Central memory CD4-positive, alpha-beta T cell (primary cell): ENCODE data around the gene RANBP3L.
A peak's percentile ranks its signal among the peaks of the same experiment; 100 is the strongest.

Experiments
- DNase-seq: peaks from one replicate; pipeline ENCODE4 v3.0.0; 2022

RANBP3L gene

DNA sequence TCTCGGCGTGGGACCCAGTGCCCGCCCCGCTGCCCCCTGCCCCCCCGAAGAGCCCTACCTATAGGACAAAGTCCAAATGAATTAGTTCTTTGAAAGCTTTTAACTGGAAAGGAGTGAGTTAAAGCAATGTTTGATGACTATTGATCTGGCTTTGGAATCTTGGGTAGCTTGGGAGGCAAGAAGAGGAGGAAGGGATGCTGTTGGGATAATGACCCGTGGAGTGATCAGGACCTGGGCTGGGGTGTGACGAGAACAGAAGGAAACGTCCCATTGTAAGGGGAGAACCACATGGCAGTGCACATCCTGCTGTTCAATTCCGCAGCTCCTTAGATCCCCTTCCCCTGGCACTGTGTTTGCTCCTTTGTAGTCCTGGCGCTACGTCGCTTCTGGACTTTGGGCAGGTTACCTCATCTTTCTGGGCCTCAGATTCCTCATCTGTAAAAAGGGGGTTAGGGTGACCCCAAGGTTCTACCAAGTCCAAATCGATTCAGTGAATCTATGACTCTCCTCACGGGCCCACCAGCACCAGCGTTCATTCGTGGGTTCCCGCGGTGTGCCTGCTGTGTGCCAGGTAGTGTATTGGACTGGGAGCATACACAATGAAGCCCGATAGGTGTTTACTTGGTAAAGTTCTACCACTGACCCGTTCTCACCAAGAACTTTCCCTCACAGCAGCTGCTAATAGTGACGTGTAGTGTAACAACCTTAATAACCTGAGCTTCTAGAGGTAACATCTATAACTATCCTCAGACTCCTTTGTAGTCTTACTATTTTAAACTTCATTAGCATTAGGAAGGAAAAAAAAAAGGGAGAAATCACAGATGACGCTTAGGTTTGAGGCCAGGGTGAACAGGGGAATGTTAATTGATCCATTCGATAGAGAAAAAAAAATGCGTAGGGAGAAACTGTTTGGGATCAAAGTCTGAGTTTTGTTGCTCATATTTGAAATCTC, 58.9 kb downstream of the RANBP3L start:
- no peak for DNase-seq

DNA sequence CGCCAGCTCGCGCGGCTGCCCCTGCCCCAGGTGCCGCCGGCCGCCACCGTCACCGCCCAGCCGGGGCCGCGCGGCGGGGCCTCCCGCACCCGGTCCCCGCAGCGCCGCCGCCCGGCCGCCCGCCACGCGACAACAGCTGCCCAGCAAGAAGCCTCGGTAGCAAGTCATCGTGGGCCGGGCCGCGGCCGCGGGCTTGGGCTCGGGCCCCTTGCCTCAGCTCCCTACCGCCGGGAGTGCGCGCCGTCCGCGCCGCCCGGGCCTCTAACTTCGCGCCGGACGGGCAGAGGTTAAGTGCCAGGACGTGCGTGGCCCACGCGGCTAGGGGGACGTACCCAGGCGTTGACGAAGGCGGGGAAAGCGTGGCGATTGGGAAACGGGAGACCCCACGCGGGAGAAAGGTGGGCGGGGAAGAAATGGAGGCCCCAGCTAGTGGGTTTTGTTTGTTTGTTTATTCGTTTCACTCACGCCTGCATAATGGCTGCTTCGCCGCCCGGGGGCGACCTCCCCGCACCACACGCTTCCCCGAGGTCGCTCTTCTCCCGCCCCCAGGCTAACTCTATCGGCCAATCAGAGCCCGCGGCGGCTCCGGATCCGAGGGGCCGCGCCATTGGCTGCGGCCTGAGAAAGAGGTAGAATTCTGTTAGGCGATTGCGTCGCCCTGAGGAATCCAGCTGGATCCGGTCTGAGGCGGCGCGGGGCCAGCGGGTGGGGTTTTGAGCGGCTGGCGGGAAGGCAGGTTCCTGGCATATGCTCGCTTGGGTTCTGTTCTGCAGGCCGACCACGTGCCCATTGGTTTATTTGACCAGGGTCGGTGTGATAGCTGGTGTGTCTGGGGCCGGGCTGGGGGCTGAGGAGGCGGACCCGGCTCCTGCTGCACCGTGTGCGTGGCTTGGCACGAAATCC, 59.8 kb downstream of the RANBP3L start, which contains the start of gene NADK2:
NADK2 (minus strand) TSS at position 295 of the 903 bp plus-strand sequence; CDS start at position 168, 127 bp downstream.
- peak; percentile 96 for DNase-seq

- no peak for DNase-seq
These were observed 60.7 kb downstream of the RANBP3L start for GRCh38 chr5:36240779-36241630.

DNA sequence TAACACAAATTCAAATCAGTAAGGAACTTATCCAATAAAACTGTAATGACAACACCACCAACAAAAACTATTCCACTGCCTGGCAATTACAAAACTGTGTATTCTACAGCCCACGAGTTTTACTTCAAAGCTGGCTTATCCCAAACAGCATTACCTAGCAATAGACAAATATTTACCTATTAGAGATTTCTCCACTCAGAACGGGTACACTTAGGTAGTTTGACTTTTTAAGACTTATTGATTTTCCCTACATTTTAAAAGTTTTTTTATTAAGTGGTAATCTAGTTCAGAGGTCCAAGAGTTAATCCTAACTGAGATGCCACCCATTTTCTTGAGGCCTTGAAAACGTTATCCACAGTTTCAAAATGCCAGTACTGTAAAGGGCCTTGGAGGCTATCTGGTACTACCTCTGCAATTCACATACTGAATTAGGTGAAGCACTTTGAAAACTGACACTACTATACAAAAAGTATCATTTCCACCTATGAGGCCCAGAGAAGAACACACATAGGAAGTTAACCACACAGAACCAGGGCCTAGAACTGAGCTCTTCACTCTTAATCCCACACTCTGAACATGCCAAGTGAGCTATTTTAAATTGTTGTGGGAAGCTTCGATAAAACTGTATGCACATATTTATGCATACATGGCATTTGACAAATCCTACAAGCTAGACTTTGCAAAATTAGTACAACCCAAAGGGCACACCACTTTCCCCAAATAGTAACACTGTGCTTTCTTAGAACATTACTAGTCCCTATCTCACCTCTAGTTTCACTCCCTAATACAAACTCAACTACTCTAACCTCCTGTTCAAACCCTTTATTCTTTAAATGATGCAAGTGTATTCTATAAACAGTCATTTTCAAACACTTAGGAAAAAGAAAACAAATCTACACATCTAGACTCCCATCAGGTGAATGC, 62.1 kb downstream of the RANBP3L start:
- DNase-seq = no peak

GRCh38 chr5:36238502-36239295, 63.0 kb downstream of the RANBP3L start:
- DNase-seq = no peak

DNA sequence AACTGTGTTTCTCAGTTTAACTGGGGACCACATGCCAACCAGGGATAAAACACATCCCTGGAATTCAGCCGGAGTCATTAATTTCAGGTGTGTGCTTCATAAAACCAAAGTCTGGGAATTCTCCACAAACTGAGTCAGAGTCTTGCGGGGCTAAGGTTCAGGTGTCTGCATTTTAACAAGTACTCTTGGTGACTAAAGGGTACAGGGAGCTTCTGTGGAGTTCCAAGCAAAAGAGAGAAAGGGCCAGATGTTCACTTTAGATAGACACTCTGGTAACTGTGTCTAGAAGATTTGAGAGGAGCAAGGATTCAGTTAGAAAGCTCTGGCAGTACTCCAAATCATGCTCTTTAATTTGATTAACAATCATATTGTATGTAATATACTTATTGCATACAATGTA, 64.0 kb downstream of the RANBP3L start:
- no peak for DNase-seq

DNA sequence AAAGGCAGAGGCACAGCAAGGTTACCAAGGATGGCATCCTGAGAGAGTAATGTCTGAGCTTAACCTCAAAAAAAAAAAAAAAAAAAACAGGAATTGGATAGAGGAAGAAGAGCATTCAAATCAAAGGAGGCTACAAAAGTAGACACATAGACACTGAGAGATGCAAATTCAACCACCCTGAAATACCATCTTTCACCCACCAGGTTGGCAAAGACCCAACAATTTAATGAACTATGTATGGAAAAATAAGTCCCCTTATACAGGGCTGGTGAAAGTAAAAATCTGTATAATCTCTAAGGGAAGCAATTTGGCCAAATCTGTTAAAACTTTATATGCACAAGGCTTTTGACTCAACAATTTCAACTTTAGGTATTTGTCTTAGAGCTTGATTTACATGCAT, 64.9 kb downstream of the RANBP3L start:
- no peak for DNase-seq

- DNase-seq = no peak
These were observed 69.2 kb downstream of the RANBP3L start for GRCh38 chr5:36232533-36232932.

GRCh38 chr5:36230151-36230790, 71.4 kb downstream of the RANBP3L start:
- no peak for DNase-seq

DNA sequence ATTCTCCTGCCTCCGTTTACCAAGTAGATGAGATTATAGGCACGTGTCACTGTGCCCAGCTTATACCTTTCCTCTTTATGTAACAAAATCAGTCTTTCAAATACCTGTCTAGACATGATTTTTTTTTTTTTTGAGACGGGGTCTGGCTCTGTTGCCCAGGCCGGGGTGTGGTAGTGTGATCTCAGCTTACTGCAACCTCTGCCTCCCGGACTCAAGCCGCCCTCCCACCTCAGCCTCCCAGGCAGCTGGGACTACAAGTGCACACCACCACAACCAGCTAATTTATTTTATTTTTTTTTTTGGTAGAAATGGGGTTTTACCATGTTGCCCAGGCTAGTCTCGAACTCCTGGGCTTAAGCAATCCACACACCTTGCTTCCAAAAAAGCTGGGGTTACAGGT, 73.2 kb downstream of the RANBP3L start:
- DNase-seq = no peak

- no peak for DNase-seq
These were observed 74.7 kb downstream of the RANBP3L start for GRCh38 chr5:36227046-36227445.

GRCh38 chr5:36222620-36223019, 79.1 kb downstream of the RANBP3L start:
- no peak for DNase-seq

DNA sequence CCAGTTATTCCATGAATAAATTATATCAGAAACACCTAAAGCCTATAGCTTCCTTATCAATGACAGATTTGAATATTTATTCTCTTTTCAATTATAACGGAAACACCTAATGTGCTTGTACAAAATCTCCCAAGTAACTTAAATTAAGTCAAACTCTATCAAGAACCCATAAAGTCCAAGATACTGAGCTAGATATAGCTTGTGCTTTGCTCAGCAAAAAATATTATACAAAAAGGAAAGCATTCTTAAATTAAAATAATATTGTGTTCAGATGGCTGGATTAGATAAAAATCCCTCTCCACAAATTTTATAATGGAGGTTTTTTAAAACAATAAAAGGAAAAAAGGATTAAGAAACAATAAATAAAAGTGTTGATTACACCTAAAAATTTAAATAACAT, 83.7 kb downstream of the RANBP3L start:
- DNase-seq = no peak

GRCh38 chr5:36217567-36217966, 84.1 kb downstream of the RANBP3L start:
- DNase-seq = no peak

DNA sequence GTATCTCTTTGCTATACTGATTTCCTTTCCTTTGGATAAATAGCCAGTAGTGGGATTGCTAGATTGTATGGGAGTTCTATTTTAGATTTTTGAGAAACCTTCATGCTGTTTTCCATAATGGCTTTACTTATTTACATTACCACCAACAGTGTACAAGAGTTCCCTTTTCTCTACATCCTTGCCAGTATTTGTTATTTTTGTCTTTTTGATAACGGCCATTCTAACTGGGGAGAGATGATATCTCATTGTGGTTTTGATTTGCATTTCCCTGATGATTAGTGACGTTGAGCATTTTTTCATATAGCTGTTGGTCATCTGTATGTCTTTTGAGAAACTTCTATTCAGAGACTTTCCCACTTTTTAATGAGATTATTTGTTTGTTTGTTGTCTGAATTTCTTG, 85.8 kb downstream of the RANBP3L start:
- DNase-seq = no peak

DNA sequence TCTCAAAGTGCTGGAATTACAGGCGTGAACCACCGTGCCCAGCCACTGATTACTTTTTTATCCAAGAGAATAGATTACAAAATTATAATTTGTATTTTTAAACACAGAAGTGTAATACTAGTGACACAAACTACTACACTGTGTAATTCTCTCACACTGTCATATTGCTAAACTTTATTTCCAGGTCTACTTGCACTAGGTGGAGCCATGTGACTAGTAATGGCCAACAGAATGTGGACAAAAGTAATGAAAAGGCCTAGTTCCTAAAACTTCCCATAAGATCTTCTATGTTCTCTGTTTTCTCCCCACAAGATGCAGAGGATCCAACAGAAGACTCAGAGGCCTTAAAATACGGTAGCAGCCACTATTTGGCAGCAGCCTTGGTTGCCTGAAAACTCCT, 87.3 kb downstream of the RANBP3L start:
- DNase-seq = no peak

DNA sequence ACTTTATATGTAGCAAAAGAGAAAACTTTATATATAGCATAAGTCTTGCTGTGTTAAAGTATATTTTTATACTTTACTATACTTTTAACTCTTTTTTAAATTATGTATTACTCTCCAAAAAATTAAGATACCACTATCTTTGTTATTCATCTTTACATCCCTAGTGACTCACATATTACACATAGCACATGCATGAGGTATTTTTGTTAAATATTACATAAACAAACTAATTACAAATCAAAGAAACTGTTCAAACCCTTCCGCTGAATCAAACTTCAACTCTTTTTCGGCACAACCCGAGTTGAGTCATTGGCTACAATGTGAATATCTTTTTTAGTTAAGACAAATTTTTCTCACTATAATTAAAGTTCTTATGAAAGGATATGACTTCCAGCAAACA, 92.0 kb downstream of the RANBP3L start:
- DNase-seq = no peak

DNA sequence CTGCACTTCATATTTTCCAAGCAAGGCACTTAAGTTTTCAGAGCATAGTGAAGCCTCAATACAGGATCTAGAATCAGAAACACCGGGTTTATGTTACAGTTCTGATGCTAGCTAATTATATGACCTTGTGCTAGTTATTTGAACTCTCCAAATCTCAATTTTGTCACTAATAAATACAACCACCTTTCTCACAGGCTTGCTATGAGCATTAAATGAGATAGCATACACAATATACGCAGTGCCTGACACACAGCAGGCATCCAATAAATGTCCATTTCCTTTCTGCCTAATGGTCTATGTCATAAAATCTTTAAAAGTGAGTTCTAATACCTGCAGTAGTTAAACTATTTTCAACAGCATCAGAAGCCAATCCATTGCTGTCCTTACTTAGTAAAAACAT, 92.9 kb downstream of the RANBP3L start:
- no peak for DNase-seq

GRCh38 chr5:36206913-36207312, 94.8 kb downstream of the RANBP3L start:
- DNase-seq = no peak

GRCh38 chr5:36205329-36205728, 96.4 kb downstream of the RANBP3L start:
- DNase-seq = no peak
